GM12865 (cell line): Measurements from ENCODE around the gene GAB3.

Experiments used
- DNase-seq: peaks from one replicate; pipeline ENCODE4 v3.0.0; 2010; ENCODE audit warnings: low read depth
- H3K4me3 ChIP-seq: 2 replicates; pipeline ENCODE4 v1.5.1; 2011; ENCODE audit warnings: mild to moderate bottlenecking, low read depth, low read length, control low read depth
- CTCF ChIP-seq: IDR thresholded peaks from 2 replicates; pipeline ENCODE4 v1.5.1; 2011; ENCODE audit warnings: low read length, control low read depth, low read depth, inconsistent platforms; ENCODE audit not compliant: insufficient read depth; ENCODE audit errors: missing control alignments

GAB3 gene

DNA sequence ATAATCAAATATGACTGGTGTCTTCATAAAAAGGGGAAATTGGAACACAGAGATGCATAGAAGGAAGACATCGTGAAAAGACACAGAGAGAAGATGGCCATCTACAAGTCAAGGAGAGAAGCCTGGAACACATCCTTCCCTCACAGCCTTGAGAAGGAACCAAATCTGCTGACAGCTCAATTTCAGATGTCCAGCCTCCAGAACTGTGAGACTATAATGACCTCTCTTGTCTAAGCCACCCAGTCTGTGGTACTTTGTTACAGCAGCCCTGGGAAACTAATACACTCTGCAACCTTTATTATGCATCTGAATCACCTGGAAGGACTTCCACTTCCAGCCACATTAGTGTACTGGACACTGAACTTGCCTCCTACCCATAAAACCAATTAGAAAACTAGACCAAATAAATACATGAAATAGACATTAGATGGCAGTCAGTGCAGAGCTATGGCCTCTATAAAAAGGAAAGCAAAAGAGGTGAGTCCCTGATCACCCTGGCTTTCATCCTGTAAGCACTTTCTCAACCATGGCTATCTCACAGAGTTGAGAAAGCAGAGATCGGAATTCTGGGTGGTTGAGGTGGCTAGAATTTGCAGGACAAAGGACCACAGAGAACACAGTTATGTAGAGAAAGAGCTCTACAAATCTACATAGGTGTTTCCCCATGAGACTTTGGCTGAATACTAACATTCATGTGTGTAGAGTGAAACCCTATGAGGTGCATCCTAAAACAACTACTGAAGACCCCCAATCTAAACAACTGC, 25.7 kb downstream of the GAB3 start:
- peak; percentile 48 for DNase-seq
- no peak overlapping the region for H3K4me3 ChIP-seq
- no peak for TF ChIP-seq CTCF

DNA sequence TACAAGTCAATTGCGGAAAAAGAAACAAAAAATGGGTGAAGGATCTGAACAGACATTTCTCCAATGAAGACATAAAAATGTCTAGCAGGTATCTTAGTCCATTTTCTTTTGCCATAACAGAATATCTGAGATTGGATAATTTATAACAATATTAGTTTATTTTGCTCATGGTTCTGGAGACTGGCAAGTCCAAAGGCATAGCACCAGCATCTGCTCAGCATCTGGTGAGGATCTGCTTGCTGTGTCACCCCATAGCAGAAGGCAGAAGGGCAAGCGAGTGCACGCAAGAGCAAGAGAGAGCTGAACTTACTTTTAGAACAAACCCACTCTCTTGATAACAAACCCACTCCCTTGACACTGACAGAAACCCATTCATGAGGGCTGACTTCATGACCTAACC, 29.7 kb downstream of the GAB3 start:
- no peak for TF ChIP-seq CTCF
- no peak for DNase-seq
- H3K4me3 ChIP-seq, result no peak overlapping the region

DNA sequence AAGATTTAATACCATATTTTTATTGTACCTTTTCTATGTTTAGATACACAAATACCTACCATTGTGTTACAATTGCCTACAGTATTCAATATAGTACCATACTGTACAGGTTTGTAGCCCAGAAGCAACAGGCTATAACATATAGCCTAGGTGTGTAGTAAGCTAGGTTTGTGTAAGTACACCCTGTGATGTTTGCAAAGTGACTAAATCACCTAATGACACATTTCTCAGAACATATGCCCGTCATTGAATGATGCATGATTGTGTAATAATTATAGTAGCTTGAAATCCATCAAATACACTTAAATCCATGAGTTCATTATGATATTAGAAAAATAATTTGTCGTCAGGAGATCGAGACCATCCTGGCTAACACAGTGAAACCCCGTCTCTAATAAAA, 30.8 kb downstream of the GAB3 start:
- no peak for DNase-seq
- TF ChIP-seq CTCF, result no peak
- no peak overlapping the region for H3K4me3 ChIP-seq

- DNase-seq, result no peak
- no peak overlapping the region for H3K4me3 ChIP-seq
- TF ChIP-seq CTCF, result no peak
These were observed 31.7 kb downstream of the GAB3 start for GRCh38 chrX:154719132-154719675.

- no peak overlapping the region for H3K4me3 ChIP-seq
- no peak for DNase-seq
- TF ChIP-seq CTCF, result no peak
These were observed 32.3 kb downstream of the GAB3 start for GRCh38 chrX:154718616-154719015.

DNA sequence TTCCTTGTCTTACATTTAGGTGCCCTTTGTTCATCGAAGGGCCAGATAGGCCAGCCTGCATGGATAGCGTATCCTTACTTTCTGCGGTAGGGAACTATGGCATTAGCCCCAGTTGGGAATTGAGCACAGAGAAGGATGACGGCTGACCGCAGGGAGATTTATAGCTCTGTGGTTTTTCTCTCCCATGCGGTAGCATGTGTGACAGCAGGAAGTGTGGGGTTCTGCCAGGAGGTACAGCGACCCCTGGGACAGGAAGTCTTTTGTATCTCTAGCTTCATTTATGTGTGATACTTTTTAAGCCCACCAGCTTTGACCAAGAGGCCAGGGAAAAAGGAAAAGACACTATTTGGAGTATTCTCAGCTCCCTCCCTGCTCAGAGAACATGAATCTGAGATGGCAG, 33.1 kb downstream of the GAB3 start:
- no peak for TF ChIP-seq CTCF
- no peak overlapping the region for H3K4me3 ChIP-seq
- DNase-seq, result no peak

- H3K4me3 ChIP-seq, result no peak overlapping the region
- no peak for TF ChIP-seq CTCF
- DNase-seq, result no peak
These were observed 35.1 kb downstream of the GAB3 start for GRCh38 chrX:154715825-154716224.
